ENCODE measurements around the gene NOL12.

NOL12 gene

DNA sequence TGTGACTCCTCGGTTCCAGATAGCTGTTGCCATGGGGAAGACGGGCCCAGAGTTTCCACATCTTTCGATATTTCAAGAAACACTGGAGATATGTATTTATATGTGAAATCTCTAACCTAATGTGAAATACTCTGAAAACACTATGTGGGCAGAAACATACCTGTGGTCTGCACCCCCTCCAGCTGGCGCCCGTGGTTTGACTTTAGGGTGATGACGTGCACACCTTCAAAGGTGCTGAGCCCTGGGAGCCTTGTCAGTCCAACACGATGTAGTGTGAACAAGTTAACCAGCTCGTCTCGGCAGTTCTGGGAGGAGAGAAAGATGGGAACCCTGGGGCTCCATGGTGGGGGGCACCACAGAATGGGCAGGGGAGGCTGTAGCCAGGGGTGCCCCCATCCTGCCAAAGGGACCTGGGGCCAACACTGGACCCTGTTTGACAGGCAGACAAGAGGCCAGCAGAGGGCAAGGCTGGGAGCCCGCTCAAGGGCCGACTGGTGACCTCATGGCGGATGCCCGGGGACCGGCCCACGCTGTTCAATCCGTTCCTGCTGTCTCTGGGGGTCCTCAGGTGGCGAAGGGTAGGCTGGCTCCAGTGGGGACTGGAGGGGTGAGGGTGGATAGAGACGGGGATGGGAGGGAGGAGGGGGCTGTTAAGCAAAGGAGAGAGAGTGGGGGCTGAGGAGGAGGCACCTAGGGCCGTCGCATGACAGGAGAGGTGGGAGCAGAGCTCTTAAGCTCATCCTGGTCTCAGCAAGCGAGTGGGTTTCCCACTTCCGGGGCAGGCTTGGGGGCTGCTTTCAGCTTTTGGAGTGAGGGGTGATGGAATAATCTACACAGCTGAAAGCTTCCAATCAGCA is 54.5 kb downstream of the NOL12 start:
- TF ChIP-seq ZFX (IDR thresholded peaks at IDR 0.05; ENCODE audit: borderline replicate concordance): no peak
- TF ChIP-seq, protein P1, sequence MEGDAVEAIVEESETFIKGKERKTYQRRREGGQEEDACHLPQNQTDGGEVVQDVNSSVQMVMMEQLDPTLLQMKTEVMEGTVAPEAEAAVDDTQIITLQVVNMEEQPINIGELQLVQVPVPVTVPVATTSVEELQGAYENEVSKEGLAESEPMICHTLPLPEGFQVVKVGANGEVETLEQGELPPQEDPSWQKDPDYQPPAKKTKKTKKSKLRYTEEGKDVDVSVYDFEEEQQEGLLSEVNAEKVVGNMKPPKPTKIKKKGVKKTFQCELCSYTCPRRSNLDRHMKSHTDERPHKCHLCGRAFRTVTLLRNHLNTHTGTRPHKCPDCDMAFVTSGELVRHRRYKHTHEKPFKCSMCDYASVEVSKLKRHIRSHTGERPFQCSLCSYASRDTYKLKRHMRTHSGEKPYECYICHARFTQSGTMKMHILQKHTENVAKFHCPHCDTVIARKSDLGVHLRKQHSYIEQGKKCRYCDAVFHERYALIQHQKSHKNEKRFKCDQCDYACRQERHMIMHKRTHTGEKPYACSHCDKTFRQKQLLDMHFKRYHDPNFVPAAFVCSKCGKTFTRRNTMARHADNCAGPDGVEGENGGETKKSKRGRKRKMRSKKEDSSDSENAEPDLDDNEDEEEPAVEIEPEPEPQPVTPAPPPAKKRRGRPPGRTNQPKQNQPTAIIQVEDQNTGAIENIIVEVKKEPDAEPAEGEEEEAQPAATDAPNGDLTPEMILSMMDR (IDR thresholded peaks at IDR 0.05): no peak
- no peak overlapping the region for H3K27ac ChIP-seq

DNA sequence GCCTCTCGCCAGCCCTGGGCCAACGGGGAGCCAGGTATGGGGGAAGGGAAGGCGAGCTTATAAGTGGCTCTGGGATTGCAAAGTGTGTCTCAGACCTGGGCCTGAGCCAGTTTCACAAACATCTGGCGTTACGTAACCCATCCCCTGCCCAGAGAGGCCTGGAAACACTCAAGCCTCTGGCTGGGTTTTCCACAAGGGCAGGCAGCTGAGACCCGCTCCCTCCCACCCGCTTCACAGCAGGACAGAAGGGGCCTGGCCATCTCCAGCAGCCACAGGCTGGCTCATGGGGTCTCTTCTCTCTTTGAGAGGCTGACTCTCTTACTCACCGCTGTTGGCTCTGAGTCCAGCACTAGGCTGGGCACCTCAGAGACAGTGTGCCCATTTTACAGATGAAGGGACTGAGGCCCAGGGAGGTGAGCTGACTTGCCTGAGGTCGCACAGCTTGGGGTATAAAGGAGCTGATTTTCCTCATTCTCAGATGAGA is 55.2 kb downstream of the NOL12 start:
- no peak overlapping the region for H3K27ac ChIP-seq
- TF ChIP-seq ZFX (IDR thresholded peaks at IDR 0.05; ENCODE audit: borderline replicate concordance): no peak
- TF ChIP-seq, protein P1 (IDR thresholded peaks at IDR 0.05): no peak

DNA sequence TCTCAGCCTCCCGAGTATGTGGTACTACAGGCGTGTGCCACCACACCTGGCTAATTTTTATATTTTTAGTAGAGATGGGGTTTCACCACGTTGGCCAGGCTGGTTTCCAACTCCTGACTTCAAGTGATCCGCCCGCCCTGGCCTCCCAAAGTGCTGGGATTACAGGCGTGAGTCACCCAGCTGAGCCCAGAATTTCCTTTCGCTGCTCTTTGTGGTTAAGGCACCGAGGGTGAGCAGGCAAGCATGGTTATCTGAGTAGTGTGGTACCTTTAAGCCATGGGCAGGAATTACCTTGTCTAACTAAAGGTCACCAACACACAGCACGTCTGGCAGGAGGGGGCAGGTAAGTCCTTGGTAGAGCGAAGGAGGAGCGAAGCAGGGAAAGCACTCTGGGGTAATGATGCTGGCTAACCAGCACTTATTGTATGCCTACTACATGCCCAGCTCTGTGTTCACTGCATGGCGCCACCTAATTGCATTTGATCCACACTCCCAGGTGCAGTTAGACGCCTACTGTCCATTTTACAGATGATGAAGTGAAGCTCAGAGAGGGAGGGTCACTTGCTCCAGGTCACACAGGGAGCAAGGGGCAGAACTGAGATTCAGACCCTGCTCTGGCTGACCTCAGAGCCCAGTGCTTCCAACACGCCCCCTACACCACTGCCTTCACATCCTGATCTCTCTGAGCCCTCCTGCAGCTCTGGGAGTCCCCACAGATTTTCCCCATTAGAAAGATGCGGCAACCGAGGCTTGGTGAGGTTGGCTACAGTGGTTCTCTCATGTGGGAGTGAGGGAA is 56.4 kb downstream of the NOL12 start:
- TF ChIP-seq, protein P1 (IDR thresholded peaks at IDR 0.05): no peak
- no peak for TF ChIP-seq ZFX (IDR thresholded peaks at IDR 0.05; ENCODE audit: borderline replicate concordance)
- no peak overlapping the region for H3K27ac ChIP-seq

Data from 22Rv1 (cell line).